GM18858 (cell line): Measurements from ENCODE around the gene EEF1AKMT1.
A peak's percentile ranks its signal among the peaks of the same experiment; 100 is the strongest.

ENCODE experiments used
- ATAC-seq: cut with Tn5 transposase; IDR thresholded peaks from one replicate; pipeline ENCODE4 v1.9.1; 2021; ENCODE audit not compliant: unreplicated experiment

Gene EEF1AKMT1, protein sequence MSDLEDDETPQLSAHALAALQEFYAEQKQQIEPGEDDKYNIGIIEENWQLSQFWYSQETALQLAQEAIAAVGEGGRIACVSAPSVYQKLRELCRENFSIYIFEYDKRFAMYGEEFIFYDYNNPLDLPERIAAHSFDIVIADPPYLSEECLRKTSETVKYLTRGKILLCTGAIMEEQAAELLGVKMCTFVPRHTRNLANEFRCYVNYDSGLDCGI

DNA sequence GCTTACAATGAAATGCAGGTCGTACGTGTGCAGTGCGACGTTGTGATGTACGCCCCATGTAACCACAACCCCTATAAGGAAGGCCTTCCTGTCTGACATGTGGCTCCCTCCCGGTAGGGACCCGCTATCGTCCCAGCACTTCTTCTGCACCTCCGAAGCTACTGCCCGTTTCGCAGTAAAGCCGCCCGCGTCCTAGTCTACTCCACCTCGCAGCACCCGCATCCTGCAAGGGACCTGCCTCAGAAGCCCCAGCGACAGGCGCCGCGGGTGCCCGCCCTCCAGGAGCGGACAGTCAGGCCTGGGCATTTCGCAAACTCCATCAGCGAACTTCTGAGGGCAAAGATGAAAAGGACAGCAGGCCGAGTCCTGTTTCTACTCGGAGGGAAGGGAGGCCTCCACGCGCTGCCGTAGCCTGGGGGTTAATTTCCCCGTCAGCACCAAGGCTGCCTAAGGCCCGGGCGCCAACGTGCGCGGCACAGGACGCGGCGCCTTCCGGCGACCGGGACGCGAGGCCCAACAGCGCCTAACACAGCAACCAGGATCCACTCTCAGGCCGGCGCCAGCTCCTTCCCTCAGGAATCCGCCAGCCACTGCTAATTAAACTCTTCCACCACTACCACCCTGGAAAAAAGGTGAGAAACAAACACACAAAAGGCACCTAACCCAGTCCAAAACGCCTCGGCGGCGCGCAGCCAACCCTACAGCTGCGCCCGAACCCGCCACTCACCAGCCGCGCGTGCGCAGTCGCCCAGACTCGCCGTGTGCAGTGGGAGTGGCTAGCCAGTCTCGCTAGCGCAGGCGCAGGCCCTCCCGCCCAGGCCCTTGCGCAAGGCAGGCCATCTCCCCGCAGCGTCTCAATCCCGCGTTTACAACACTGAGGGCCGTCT lies at the start of gene EEF1AKMT1:
Gene EEF1AKMT1, minus strand, starts transcription at position 768 of the 887 bp plus-strand sequence. CDS start 16,363 bp downstream, outside the sequence.
- ATAC-seq: peak; percentile 90

DNA sequence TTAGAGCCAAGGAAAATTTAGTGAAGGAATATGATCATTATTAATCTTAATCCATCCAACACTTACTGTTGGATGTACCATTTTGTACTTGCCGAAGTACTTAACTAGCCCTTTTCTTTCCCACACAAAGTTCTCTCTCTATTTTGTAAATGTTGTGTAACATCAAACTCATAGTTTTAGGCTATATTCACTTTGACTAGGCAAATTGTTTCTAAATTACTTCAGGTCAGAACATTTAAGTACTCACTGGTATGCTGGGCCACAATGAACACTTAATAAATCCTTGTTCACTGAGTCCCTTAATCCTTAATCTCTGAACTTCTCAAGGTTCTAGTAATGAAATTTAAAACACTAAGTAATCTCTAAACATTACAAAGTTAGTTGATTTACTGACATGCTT lies 49.3 kb upstream of the EEF1AKMT1 start:
- ATAC-seq: no peak

DNA sequence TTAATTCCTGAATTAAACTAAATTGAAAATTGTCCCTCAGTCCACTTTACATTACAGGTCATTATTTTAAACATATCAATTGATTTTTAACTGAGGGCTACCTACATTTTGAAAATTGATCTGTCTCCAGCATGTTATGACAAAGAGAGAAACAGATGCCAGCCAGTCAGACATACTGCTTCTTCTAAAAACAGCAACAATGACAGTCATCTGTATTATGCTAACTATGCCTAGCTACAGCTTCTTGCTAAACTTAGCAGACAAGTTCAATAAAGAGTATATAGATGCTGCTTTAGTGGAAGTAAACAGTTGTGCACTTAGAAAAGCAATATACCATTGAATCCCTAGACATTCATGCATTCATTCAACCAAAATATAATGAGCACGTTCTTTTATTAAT lies 48.6 kb upstream of the EEF1AKMT1 start:
- no peak for ATAC-seq

DNA sequence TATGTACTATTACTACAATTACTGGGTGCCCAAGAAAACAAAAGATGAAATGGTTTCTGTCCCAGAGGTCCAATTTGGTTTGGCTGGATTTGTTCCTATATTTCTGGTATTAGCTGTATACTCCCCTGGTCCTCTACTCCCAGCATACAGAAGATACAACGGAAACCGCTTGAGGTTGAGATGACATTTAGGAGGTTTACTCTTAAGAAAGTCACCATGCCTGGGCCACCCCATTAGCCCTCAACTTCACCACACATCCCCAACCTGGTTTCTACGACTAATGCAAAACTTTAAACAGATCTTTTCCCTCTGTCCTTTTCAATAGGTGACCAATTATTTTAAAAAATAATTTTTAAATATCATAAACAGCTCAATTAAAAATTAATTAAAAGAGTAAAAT lies 46.0 kb upstream of the EEF1AKMT1 start:
- no peak for ATAC-seq

DNA sequence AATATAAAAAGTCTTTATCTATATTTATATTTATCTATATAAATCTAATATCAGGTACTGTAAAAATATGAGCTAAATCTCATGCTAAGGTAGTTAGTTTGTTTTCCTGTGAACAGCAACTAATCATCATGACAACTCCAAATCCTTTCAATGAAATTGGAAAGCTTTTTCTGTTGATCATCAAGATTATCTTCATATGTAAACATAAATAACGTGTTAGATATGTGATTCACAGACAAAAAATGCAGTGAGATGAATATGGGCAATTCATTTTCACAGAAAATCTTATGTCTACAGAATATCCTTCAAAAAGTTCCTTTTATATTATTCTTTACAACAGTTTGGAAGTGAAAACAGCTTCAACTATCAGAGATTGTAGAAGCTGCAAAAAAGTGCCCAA lies 41.7 kb upstream of the EEF1AKMT1 start:
- ATAC-seq: no peak

DNA sequence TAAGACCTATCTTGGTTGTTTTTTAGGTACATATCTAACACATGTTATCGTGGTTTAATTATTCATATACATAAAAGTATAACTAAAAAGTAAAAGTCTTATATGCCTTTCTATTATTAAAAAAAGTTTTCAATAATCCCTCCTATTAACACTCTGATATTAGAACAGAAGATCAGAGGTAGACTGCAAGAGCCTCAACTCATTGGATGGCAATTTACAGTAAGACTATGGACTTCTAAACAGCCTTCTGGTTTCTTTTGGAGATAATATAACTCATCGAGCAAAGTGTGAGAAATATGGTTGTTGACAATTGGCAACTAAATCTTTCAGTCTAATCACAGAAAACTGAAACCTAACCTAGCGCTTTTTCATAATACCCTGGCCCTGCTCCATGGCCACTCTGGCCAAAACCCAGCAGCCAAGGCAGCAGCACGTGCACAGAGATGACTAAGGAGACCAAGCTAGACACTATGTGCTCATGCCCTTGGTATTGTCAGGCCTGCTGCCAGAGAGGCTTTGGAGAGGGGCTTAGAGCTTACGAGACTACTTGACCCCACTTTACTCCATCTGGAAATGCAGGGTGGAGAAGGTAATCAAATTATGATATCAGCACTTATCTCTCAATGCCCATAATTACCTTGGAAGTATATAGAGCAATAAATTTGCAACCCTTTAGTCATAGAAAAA lies 40.6 kb upstream of the EEF1AKMT1 start:
- ATAC-seq: no peak

DNA sequence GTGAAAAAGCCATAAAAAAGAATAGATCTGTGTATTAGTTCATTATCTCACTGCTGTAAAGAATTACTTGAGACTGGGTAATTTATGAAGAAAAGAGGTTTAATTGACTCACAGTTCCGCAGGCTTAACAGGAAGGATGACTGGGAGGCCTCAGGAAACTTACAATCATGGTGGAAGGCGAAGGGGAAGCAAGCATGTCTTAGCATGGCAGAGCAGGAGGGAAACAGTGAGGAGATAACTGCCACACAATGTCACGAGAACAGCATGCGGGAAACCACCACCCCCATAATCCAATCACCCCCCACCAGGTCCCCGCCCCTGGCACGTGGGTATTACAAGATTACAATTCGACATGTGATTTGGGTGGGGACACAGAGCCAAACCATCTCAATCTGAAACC lies 39.1 kb upstream of the EEF1AKMT1 start:
- ATAC-seq: no peak

DNA sequence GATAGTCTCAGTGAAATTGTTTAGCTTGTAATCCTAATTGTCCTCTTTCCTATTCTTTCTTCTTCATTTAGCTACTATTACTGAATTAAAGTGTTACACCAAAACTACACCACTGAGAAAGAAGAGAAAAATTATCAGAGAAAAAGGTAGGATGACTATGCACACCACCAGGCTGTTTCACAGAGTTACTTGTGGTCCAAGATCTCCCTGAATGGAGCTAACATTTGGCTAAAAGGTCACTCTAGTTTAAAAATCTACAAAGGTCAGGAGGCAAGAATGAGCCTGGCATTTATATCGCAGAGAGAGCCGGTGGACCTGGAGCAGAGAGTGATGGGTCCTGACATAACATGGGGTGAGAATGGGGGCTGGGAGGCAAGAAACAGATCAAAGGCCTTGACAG lies 37.0 kb upstream of the EEF1AKMT1 start:
- no peak for ATAC-seq

DNA sequence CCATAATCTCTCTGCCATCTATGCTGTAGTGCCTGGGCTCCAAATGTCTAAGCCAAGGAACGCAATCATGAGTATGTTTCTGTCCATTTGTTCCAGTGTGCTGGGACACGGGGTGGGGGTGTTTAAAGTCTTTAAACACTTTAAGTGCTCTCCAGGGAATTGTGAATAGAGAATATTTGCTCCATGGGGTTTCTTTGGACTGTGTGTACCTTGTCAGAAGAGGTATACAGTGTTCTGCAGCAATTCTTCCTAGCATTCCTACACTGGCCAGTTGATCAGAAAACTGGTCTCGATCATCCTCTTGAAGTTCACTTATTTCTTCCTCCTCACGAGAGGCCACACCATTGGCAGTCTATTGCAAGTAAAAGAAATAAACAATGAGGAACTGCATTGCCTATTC lies 35.1 kb upstream of the EEF1AKMT1 start:
- no peak for ATAC-seq

DNA sequence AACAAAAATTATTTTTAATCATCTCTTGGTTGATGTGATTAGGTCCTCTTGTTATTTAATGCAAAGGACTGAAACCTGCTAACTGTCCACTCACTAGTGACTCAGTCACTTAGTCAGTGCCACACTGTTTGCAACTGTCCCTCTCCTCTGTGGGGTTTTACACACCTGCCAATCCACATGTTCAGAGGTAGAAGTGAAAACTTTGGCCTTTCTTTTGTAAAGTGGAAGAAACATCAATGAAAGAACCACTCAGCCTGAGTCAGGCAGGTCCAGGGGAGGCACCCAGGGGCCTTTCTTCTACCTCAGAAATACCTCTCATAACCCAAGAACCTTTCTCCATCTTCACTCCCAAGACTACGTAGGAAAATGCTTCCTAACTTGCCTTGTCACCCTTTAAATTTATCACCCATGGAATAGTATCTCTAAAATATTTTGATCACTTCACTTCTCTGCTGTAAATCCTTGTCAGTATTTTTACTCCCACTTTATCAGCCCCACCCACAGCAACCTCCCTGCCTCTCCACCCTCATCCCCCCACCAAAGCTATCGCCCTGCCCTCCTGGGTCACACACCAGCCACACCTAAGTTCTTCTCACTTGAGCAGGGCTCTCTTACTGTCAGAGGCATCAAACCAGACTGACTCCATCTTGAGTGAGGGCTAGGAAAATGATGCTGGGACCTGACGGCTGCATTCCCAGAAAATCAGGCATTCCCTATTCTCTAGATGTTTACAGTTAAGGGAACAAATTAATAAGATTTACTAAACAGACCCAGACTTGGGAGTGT lies 29.6 kb upstream of the EEF1AKMT1 start:
- no peak for ATAC-seq

DNA sequence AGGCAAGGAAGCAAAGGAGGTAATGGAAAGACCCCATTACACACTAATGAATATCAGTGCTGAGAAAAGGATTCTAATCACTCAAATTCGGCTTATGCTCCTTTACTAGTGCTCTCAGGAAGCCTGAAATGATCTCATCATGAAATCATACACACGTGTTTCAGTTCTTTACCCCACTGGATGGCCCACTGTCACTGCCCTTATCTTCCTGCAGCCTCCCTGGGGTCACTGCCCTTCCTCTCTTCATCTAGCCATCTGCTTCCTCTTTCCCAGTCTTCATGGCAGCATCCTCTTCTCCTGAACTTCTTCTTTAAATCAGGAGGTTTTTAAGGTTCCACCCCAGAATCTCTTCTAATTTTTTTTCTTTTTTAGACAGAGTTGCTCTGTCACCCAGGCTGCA lies 27.9 kb upstream of the EEF1AKMT1 start:
- no peak for ATAC-seq

DNA sequence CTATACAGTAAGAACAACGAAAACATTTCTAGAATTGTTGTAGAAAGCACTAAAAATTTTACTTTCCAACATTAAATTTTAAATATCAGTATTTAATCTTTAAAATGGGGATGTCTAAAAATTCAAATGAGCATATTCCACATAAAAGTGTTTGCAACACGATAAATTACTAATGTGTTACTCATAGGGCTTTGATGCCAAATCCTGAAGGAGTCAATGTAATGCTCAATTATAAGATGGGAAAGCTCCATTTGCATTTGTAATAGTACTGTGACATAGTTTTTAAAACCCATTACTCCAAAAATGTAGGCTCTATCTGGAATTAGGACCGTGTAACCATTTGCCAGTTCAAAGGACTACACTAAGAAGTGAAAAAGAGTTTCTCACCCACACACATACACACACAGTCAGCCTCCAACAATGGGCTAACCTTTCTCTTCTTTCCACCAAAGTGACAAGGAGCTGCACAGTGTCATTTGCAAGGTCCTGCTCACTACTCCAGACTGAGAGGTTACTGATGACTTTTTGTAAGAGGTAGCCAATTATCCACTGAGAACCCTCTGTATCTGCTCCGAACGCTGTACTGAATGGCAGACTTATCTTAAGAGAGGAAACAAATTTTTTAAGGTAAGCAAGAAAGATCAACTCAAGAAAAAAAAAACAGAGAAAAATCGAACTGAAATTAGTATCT lies 26.1 kb upstream of the EEF1AKMT1 start:
- no peak for ATAC-seq

DNA sequence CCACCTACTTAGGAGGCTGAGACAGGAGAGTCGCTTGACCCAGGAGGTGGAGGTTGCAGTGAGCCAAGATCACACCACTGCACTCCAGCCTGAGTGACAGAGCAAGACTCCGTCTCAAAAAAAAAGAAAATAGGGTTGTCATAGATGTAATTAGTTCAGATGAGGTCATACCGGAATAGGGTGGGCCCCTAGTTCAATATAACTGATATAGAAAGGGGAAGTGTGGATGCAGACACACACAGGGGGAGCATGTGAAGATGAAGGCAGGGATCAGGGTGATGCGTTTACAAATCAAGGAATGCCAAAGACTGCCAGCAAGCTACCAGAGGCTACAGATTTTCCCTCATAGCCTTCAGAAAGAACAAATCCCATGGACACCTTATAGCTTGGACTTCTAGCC lies 24.3 kb upstream of the EEF1AKMT1 start:
- no peak for ATAC-seq

DNA sequence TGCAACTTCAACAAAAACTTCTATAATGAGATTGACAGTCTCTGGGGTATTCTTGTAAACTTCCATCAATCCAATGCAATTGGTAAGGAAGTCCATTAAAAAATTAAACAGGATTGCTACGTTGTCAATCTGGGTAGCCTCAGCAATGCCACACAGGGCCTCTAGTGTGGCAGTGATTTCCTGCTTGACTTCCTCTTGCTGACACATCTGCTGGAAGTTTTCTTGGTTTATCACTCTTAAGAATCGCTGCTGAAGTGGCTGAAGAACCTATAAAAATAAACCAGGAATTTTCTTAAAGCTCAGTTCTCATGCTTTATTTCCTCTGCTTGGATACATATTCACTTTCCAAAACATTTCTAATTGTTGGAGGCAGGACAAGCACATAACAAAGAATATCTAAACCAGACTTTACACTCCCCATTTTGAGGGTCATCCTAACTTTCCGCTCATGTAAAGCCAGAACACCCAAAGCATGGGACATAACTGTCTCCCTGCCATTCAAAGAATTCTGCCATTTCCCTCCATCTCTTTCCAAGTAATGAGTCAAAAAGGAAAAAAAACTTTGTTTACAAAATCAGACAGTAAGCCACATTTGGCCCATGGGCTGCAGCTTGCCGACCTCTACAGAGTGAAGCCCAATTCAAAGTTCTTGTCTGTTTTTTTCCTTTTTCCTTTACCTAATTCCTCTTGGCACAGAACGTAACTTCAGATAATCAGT lies 23.2 kb upstream of the EEF1AKMT1 start:
- no peak for ATAC-seq

DNA sequence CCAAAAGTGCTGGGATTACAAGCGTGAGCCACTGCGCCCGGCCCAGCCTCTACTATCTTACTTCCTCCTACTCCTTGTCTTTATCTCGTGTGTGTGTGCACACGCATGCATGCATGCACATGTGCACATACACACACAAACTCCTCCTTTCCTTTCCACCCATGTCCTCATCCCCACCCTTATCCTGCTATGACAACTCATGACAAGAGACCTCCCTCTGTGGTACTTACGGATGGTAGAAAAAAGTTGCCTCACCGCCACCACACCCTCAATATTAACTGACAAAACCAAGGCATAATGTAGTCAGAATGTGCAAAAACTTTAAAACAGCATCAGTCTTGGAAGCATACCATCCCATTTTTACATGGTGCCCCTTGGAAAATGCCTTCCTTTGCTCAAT lies 15.9 kb upstream of the EEF1AKMT1 start:
- ATAC-seq: no peak

DNA sequence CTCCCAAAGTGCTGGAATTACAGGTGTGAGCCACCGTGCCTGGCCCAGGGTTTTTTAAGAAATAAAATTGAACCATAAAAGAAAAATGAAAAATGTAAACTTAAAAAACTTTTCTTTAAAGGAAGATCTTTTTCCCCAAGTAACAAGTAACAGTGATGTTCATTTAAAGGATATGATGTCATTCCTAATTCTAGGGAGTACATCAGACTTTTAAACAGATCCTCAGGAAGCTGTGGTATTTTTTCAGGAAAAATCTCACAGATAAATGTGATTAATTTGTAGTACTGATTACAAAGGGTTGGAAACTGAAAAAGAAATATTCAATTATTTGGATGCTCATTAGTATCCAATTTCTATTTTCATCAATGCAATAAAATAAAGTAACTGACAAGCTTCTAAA lies 14.6 kb upstream of the EEF1AKMT1 start:
- ATAC-seq: no peak

DNA sequence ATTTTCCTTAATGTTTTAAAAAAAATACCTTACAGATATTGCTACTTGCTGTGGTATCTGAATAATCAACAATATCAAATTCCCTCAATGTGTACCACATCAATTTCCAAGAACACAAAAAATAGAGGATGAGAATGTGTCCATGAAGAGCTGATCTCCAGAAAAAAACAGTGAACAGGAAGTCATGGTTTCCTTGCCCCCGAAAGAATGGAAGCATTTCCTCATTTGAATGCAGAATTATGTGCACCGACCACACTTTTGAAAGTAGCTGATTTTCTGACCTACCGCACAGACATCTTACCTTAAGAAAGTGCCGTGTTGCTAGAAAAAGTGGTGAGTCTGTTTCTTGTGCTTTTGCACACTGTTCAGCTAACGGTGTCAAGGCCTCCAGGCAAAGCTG lies 13.4 kb upstream of the EEF1AKMT1 start:
- no peak for ATAC-seq

DNA sequence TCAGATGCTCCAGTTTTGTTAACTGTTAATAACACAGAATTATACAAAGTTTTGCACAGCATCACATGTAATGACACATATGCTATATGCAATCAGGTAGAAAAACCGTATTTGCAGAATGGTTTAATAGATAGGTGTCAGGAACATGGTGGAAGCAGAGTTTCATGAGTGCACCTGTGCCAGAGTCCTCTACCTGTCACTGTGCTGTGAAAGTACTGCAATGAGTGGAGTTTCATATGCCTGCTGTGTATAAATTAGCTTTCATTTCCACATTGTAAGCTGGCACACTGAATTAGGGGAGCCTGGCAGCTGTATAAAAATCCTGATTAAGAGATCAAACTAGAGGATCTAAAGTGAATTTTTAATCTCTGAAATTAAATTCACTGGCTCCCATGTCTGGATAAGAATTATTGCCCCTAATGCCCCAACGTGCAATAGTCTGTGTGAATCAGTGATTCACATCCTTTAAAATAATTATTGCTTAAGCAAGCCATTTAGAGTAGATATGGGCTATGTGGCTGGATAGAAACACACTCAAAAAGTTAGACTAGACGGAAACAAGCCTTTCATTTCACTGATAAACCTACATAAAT lies 8.5 kb upstream of the EEF1AKMT1 start:
- ATAC-seq: peak; percentile 97

DNA sequence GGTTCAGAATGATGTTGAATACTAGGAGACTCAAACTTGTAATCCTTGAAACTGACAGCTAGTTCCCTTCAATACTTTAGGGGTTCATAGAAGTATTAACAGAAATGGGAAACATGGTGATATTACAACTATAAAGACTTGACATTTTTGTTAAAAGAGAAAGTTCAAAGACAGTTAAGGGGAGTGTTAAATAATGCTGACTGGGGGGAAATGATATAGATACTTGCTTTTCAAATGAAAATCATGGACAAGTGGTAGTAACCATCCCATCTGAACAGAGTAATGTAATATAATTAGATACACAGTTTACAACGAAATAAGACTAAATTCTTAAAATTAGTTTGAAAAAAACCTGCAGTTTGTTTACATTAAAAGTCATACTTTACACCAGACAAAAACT lies 6.6 kb upstream of the EEF1AKMT1 start:
- ATAC-seq: no peak

DNA sequence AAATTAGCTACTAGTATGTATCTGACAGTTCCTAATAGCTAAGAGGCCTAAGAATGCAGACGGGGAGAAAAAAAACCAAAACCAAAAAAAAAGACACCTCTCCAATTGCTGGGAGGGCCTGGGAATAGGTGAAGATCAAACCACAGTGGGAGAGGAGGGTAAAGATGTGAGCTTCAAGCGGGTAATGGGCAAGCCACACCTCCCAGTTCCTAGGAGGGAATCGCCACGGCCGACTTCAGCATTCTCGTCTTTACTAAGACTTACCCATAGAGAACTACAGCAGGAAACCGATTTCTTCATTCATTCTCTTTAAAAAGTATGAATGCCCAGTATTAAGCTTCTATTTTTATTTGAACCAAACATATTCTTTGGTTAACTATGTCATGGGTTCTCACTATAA lies 5.6 kb upstream of the EEF1AKMT1 start:
- no peak for ATAC-seq
